Stomach (tissue), 4 donors: ENCODE results near the gene DMRT1.

Experiments used
- EP300 ChIP-seq: sonication (generic); formaldehyde crosslinking; IDR thresholded peaks from one replicate; pipeline ENCODE4 v1.6.1; 2017; ENCODE audit warnings: antibody characterized with exemption
- POLR2A ChIP-seq, 4 donors: fragments of 450-650 bp; IDR thresholded peaks; one replicate each; pipeline ENCODE4 v1.6.1; 2016; ENCODE audit warnings: antibody characterized with exemption in 4 of 4, control low read depth in 2 of 4, mild to moderate bottlenecking in 1 of 4, moderate library complexity in 1 of 4
- POLR2AphosphoS5 ChIP-seq, 3 donors: sonication (generic); formaldehyde crosslinking; IDR thresholded peaks; one replicate each; pipeline ENCODE4 v1.6.1; 2016; ENCODE audit warnings: antibody characterized with exemption in 3 of 3
- TF ChIP-seq, protein P1 (sequence below), 7 experiments: fragments of 450-650 bp in 4 of 7; fragments of 200-600 bp in 3 of 7; sonication (generic) in 3 of 7; IDR thresholded peaks; one replicate each; pipeline ENCODE4 v1.5.1; 2016 to 2019; ENCODE audit warnings: antibody characterized with exemption in 7 of 7, control low read depth in 2 of 7, mild to moderate bottlenecking in 1 of 7

DNA sequence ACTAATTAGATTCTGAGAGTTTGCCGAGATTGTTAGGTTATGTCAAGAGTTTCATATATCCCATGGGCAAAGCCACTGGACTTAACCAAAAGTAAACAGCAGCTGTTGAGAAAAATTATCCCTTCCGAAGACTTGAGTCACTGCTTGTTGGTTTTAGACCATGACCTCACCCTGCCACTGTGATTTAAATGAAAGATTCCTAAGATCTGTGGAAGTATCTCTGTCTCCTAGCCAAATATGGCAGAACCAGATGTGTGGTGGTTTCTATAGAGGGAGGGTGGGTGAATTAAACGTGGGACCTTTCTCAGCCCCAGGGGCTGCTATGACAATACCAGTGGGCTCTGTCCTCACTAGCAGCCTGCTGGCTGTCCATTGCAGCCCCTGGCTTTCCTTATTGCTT is 154.3 kb downstream of the DMRT1 start:
- TF ChIP-seq, protein P1, sequence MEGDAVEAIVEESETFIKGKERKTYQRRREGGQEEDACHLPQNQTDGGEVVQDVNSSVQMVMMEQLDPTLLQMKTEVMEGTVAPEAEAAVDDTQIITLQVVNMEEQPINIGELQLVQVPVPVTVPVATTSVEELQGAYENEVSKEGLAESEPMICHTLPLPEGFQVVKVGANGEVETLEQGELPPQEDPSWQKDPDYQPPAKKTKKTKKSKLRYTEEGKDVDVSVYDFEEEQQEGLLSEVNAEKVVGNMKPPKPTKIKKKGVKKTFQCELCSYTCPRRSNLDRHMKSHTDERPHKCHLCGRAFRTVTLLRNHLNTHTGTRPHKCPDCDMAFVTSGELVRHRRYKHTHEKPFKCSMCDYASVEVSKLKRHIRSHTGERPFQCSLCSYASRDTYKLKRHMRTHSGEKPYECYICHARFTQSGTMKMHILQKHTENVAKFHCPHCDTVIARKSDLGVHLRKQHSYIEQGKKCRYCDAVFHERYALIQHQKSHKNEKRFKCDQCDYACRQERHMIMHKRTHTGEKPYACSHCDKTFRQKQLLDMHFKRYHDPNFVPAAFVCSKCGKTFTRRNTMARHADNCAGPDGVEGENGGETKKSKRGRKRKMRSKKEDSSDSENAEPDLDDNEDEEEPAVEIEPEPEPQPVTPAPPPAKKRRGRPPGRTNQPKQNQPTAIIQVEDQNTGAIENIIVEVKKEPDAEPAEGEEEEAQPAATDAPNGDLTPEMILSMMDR (IDR thresholded peaks at IDR 0.05): no peak
- TF ChIP-seq POLR2A (IDR thresholded peaks at IDR 0.05) (no peak), POLR2AphosphoS5 (IDR thresholded peaks at IDR 0.05) (no peak), EP300 (no peak)
